ENCODE measurements around the gene SNRNP35. TPM values are rescaled to one million over a fixed set of nuclear protein-coding genes. Genes with fewer than 3 reads are reported as not detected.

The SNRNP35 gene
- total and polyA plus RNA-seq, 9 of the 15 experiments (the other 6 are each of a cell fraction or from before 2014, with no cell fraction given): 17.7 to 41.0 (median 25.5) TPM

DNA sequence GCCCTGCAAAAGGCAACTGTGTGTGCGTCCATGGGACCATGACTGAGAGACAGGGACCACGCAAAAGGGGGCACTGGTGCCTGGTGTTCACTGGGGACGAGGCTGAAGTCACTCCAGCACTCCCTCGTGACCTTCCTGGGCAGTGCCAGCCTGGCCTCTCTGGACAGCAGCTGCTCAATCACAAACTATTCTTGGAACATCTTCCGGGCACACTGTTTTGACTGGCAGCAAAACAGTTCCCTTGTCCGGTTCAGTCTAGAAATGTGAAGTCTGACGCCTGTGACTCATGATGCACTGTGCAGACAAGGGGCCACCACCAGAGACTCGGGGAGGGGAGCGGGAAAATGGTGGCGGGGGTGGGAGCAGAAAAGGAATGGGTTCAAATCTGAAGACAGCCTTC, 20.8 kb downstream of the SNRNP35 start:
- in situ Hi-C loops (cut with MboI) (no loop called here), intact Hi-C loops (cut with micrococcal nuclease) (no loop called here)
- Histone ChIP-seq H3K4me2 (ENCODE audit: insufficient read depth, low read length) (no peak overlapping the region), H3K9me1 (ENCODE audit: control insufficient read depth, insufficient read depth, low read length) (no peaks in the 10 kb centered on the region), H4K20me1 (replicated peaks; ENCODE audit: control insufficient read depth, insufficient read depth, low read length) (no peaks in the 10 kb centered on the region), H3K27me3 (ENCODE audit: control insufficient read depth in 2 of 2, insufficient read depth in 2 of 2, low read length in 2 of 2) (no peaks in the 10 kb centered on the region), H3K27ac (ENCODE audit: extremely low read depth, low read depth, low read length) (no peak overlapping the region), H3K9ac (ENCODE audit: insufficient read depth in 1 of 2, low read depth in 2 of 2, low read length in 2 of 2) (0 out of 4 replicates have a peak overlapping the region, but pooled peaks of 1 of the 2 experiments have one; percentile 14), H3K4me3 (no peak overlapping the region), H3K4me1 (replicated peaks in 1 of 2; ENCODE audit: control insufficient read depth in 2 of 2, insufficient read depth in 2 of 2, low read length in 2 of 2) (peaks cover 0 to 4% of the 10 kb centered on the region in 2 experiments; a peak in 2 of 5 replicates), H2AFZ (ENCODE audit: low read depth, low read length) (no peak overlapping the region), H3K36me3 (ENCODE audit: control insufficient read depth, insufficient read depth, low read length) (peaks cover 40% of the 10 kb centered on the region; the same call in 2 of the 3 replicates), H3K79me2 (ENCODE audit: control insufficient read depth, insufficient read depth, low read length) (no peaks in the 10 kb centered on the region), H3K9me3 (replicated peaks; ENCODE audit: control insufficient read depth, insufficient read depth, low read depth, low read length) (no peaks in the 10 kb centered on the region)
- ATAC-seq (no peak), DNase-seq (ENCODE audit: extremely low read depth in 1 of 4, low spot score in 3 of 4) (no peak), FAIRE-seq (no peak)
- WGBS (ENCODE audit: insufficient coverage, low coverage, missing lambda C conversion rate): 75% methylated on average over 9 of the region's 10 CpGs
- POLR2A ChIA-PET: no interaction called here
- CTCF ChIA-PET (ENCODE audit: low intra/inter-chr PET ratio): no interaction called here
- BruUV-seq (replicated peaks): no TSS peak
- TF ChIP-seq MAFG (tag; conservative IDR thresholded peaks at IDR 0.05): no peak
- TF ChIP-seq ZNF584 (CRISPR knock-in tag; IDR thresholded peaks at IDR 0.05; ENCODE audit: low read depth): no peak
- TF ChIP-seq YBX1 (IDR thresholded peaks at IDR 0.05): no peak
- TF ChIP-seq WHSC1 (IDR thresholded peaks at IDR 0.05; ENCODE audit: low read length): no peak
- TF ChIP-seq, protein P1, sequence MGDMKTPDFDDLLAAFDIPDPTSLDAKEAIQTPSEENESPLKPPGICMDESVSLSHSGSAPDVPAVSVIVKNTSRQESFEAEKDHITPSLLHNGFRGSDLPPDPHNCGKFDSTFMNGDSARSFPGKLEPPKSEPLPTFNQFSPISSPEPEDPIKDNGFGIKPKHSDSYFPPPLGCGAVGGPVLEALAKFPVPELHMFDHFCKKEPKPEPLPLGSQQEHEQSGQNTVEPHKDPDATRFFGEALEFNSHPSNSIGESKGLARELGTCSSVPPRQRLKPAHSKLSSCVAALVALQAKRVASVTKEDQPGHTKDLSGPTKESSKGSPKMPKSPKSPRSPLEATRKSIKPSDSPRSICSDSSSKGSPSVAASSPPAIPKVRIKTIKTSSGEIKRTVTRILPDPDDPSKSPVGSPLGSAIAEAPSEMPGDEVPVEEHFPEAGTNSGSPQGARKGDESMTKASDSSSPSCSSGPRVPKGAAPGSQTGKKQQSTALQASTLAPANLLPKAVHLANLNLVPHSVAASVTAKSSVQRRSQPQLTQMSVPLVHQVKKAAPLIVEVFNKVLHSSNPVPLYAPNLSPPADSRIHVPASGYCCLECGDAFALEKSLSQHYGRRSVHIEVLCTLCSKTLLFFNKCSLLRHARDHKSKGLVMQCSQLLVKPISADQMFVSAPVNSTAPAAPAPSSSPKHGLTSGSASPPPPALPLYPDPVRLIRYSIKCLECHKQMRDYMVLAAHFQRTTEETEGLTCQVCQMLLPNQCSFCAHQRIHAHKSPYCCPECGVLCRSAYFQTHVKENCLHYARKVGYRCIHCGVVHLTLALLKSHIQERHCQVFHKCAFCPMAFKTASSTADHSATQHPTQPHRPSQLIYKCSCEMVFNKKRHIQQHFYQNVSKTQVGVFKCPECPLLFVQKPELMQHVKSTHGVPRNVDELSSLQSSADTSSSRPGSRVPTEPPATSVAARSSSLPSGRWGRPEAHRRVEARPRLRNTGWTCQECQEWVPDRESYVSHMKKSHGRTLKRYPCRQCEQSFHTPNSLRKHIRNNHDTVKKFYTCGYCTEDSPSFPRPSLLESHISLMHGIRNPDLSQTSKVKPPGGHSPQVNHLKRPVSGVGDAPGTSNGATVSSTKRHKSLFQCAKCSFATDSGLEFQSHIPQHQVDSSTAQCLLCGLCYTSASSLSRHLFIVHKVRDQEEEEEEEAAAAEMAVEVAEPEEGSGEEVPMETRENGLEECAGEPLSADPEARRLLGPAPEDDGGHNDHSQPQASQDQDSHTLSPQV (IDR thresholded peaks at IDR 0.05): no peak
- no peak for TF ChIP-seq PRPF4 (IDR thresholded peaks at IDR 0.05; ENCODE audit: insufficient read depth, low read depth, low read length, poor library complexity, severe bottlenecking)
- no peak for TF ChIP-seq ZNF197 (CRISPR knock-in tag; IDR thresholded peaks at IDR 0.05; ENCODE audit: low read depth)
- TF ChIP-seq, protein P2, sequence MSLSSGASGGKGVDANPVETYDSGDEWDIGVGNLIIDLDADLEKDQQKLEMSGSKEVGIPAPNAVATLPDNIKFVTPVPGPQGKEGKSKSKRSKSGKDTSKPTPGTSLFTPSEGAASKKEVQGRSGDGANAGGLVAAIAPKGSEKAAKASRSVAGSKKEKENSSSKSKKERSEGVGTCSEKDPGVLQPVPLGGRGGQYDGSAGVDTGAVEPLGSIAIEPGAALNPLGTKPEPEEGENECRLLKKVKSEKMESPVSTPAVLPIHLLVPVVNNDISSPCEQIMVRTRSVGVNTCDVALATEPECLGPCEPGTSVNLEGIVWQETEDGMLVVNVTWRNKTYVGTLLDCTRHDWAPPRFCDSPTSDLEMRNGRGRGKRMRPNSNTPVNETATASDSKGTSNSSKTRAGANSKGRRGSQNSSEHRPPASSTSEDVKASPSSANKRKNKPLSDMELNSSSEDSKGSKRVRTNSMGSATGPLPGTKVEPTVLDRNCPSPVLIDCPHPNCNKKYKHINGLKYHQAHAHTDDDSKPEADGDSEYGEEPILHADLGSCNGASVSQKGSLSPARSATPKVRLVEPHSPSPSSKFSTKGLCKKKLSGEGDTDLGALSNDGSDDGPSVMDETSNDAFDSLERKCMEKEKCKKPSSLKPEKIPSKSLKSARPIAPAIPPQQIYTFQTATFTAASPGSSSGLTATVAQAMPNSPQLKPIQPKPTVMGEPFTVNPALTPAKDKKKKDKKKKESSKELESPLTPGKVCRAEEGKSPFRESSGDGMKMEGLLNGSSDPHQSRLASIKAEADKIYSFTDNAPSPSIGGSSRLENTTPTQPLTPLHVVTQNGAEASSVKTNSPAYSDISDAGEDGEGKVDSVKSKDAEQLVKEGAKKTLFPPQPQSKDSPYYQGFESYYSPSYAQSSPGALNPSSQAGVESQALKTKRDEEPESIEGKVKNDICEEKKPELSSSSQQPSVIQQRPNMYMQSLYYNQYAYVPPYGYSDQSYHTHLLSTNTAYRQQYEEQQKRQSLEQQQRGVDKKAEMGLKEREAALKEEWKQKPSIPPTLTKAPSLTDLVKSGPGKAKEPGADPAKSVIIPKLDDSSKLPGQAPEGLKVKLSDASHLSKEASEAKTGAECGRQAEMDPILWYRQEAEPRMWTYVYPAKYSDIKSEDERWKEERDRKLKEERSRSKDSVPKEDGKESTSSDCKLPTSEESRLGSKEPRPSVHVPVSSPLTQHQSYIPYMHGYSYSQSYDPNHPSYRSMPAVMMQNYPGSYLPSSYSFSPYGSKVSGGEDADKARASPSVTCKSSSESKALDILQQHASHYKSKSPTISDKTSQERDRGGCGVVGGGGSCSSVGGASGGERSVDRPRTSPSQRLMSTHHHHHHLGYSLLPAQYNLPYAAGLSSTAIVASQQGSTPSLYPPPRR (CRISPR knock-in tag; IDR thresholded peaks at IDR 0.05; ENCODE audit: borderline replicate concordance): no peak
- no peak for TF ChIP-seq TCFL5 (CRISPR knock-in tag; conservative IDR thresholded peaks at IDR 0.05)
- no peak for TF ChIP-seq CBFA2T2 (conservative IDR thresholded peaks at IDR 0.05)
- TF ChIP-seq, protein P3, sequence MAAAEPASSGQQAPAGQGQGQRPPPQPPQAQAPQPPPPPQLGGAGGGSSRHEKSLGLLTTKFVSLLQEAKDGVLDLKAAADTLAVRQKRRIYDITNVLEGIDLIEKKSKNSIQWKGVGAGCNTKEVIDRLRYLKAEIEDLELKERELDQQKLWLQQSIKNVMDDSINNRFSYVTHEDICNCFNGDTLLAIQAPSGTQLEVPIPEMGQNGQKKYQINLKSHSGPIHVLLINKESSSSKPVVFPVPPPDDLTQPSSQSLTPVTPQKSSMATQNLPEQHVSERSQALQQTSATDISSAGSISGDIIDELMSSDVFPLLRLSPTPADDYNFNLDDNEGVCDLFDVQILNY (CRISPR knock-in tag; IDR thresholded peaks at IDR 0.05): no peak
- TF ChIP-seq HMG20A (CRISPR knock-in tag; conservative IDR thresholded peaks at IDR 0.05): no peak

Measured in K562 (cell line).